Keratinocyte (primary cell): ENCODE results near the gene CHRD. TPM values are rescaled to one million over a fixed set of nuclear protein-coding genes. Genes with fewer than 3 reads are reported as not detected.

Experiments
- DNase-seq: peaks from one replicate; pipeline ENCODE4 v3.0.0-alpha.2; 2011; ENCODE audit warnings: low read depth, missing footprints, low spot score
- FAIRE-seq: peaks from 2 replicates; lab custom pipeline; 2011; peaks lifted over from hg19 to GRCh38; lab: Jason Lieb, UNC
- H2AFZ ChIP-seq: 2 replicates; pipeline ENCODE4 v1.6.0; 2012; ENCODE audit warnings: low read length, control low read depth, inconsistent platforms; ENCODE audit not compliant: control insufficient read depth
- H3K27ac ChIP-seq: 2 replicates; pipeline ENCODE4 v1.5.1; 2011; ENCODE audit warnings: low read length; ENCODE audit not compliant: control insufficient read depth, insufficient read depth
- H3K27me3 ChIP-seq: 3 replicates; pipeline ENCODE4 v1.6.0; 2011; ENCODE audit warnings: low read length; ENCODE audit not compliant: control insufficient read depth, insufficient read depth; ENCODE audit errors: extremely low read depth
- H3K36me3 ChIP-seq, 2 experiments: 2 replicates in 1 of 2; 3 replicates in 1 of 2; pipeline ENCODE4 v1.5.1; 2011; ENCODE audit warnings: low read length in 2 of 2, mild to moderate bottlenecking in 1 of 2; ENCODE audit not compliant: control insufficient read depth in 2 of 2, insufficient read depth in 2 of 2; ENCODE audit errors: extremely low read depth in 1 of 2
- H3K4me1 ChIP-seq: 3 replicates; pipeline ENCODE4 v1.5.1; 2011; ENCODE audit warnings: low read length; ENCODE audit not compliant: control insufficient read depth, insufficient read depth; ENCODE audit errors: extremely low read depth
- H3K4me2 ChIP-seq: 3 replicates; pipeline ENCODE4 v1.6.0; 2011; ENCODE audit warnings: low read depth, low read length; ENCODE audit not compliant: control insufficient read depth, insufficient read depth; ENCODE audit errors: extremely low read depth
- H3K4me3 ChIP-seq, 3 experiments: fragments of 200-600 bp in 1 of 3; sonication (generic) in 1 of 3; 2 replicates in 2 of 3; 3 replicates in 1 of 3; pipeline ENCODE4 v1.5.1; 2011 to 2016; ENCODE audit warnings: low read length in 3 of 3, mild to moderate bottlenecking in 3 of 3, control low read depth in 2 of 3, inconsistent platforms in 1 of 3, low read depth in 1 of 3, mixed read lengths in 1 of 3, mixed run types in 1 of 3, moderate library complexity in 1 of 3; ENCODE audit not compliant: control insufficient read depth in 2 of 3, insufficient read depth in 2 of 3; ENCODE audit errors: extremely low read depth in 1 of 3
- H3K79me2 ChIP-seq: 2 replicates; pipeline ENCODE4 v1.6.0; 2012; ENCODE audit warnings: low read length; ENCODE audit not compliant: control insufficient read depth, insufficient read depth
- H3K9ac ChIP-seq: 3 replicates; pipeline ENCODE4 v1.6.0; 2011; ENCODE audit warnings: low read length; ENCODE audit not compliant: control insufficient read depth, insufficient read depth; ENCODE audit errors: extremely low read depth
- H3K9me1 ChIP-seq: 3 replicates; pipeline ENCODE4 v1.6.0; 2011; ENCODE audit warnings: low read length; ENCODE audit not compliant: control insufficient read depth, insufficient read depth; ENCODE audit errors: extremely low read depth
- H3K9me3 ChIP-seq: 2 replicates; pipeline ENCODE4 v1.5.1; 2012; ENCODE audit warnings: low read depth, low read length; ENCODE audit not compliant: control insufficient read depth
- H4K20me1 ChIP-seq: 3 replicates; pipeline ENCODE4 v1.6.0; 2011; ENCODE audit warnings: low read length; ENCODE audit not compliant: control insufficient read depth, insufficient read depth; ENCODE audit errors: extremely low read depth
- CTCF ChIP-seq, 3 experiments: IDR thresholded peaks in 1 of 3; conservative IDR thresholded peaks in 1 of 3; optimal IDR thresholded peaks in 1 of 3; 2 replicates in 2 of 3; 3 replicates in 1 of 3; pipeline versions ENCODE3 to v1.5.1; 2011; ENCODE audit warnings: low read length in 3 of 3, mild to moderate bottlenecking in 3 of 3, moderate library complexity in 2 of 3, control low read depth in 1 of 3, inconsistent platforms in 1 of 3; ENCODE audit not compliant: insufficient read depth in 2 of 3; ENCODE audit errors: extremely low read depth in 1 of 3
- EZH2 ChIP-seq: IDR thresholded peaks from one replicate; pipeline ENCODE4 v1.6.1; 2012; ENCODE audit warnings: inconsistent platforms, mild to moderate bottlenecking, low read length, moderate library complexity
- dilution Hi-C: fragments of 300-500 bp; cut with MboI; formaldehyde crosslinking; loops from one replicate; pipeline ENCODE4 v1.7.0; 2020; ENCODE audit warnings: low sequenced_read_pairs; ENCODE audit not compliant: extremely low pct_ligation_motif_present
- polyA plus RNA-seq, 5 experiments: library from polyadenylated mRNA; depleted of rRNA in 3 of 5; stranded (reverse) in 3 of 5; stranded (forward) in 1 of 5; unstranded in 1 of 5; fragments of >200 nt; gene quantifications; 1 replicate in 1 of 5; 2 replicates in 3 of 5; 3 replicates in 1 of 5; pipeline versions ENCODE4 v1.2.1 to v1.2.3, GENCODE V29; 2011 to 2012; ENCODE audit warnings: missing spikeins in 2 of 5, low read depth in 1 of 5, low replicate concordance in 1 of 5

The CHRD gene
- polyA plus RNA-seq, 1 donor (not counting 4 experiments of a cell fraction or from before 2014, with no cell fraction given) = not detected

- Histone ChIP-seq H3K27me3 (no peaks in the 10 kb centered on the region), H4K20me1 (peaks cover 3% of the 10 kb centered on the region), H3K79me2 (peaks cover 17% of the 10 kb centered on the region), H3K4me1 (peaks cover 59% of the 10 kb centered on the region), H3K4me2 (peak overlapping the region; percentile 16), H3K9me1 (peaks cover 3% of the 10 kb centered on the region), H3K36me3 (peaks cover 15% of the 10 kb centered on the region in 2 experiments), H3K9ac (no peak overlapping the region), H3K9me3 (no peaks in the 10 kb centered on the region), H2AFZ (no peak overlapping the region), H3K27ac (no peak overlapping the region), H3K4me3 (no peak overlapping the region)
- TF ChIP-seq CTCF (optimal IDR thresholded peaks at IDR 0.05 in 1 of 3, IDR thresholded peaks at IDR 0.05 in 1 of 3, conservative IDR thresholded peaks at IDR 0.05 in 1 of 3; ENCODE audit: extremely low read depth in 1 of 3, insufficient read depth in 2 of 3, low read length in 3 of 3) = no peak
- no peak for TF ChIP-seq EZH2
- peak; percentile 93 for FAIRE-seq
- no peak for DNase-seq
- dilution Hi-C loops = no loop called here
These were observed 37.9 kb upstream of the CHRD start for GRCh38 chr3:184341925-184342324.

GRCh38 chr3:184343200-184343876 is 36.5 kb upstream of the CHRD start:
- Histone ChIP-seq H3K27ac (no peak overlapping the region), H2AFZ (no peak overlapping the region), H4K20me1 (peaks cover 3% of the 10 kb centered on the region), H3K9ac (no peak overlapping the region), H3K9me3 (no peaks in the 10 kb centered on the region), H3K9me1 (peaks cover 3% of the 10 kb centered on the region), H3K4me2 (no peak overlapping the region), H3K27me3 (no peaks in the 10 kb centered on the region), H3K79me2 (peaks cover 6% of the 10 kb centered on the region), H3K4me3 (no peak overlapping the region), H3K36me3 (peaks cover 15 to 17% of the 10 kb centered on the region in 2 experiments), H3K4me1 (peaks cover 45% of the 10 kb centered on the region)
- DNase-seq = no peak
- dilution Hi-C loops = no loop called here
- TF ChIP-seq CTCF (optimal IDR thresholded peaks at IDR 0.05 in 1 of 3, IDR thresholded peaks at IDR 0.05 in 1 of 3, conservative IDR thresholded peaks at IDR 0.05 in 1 of 3; ENCODE audit: extremely low read depth in 1 of 3, insufficient read depth in 2 of 3, low read length in 3 of 3) (no peak), EZH2 (no peak)
- no peak for FAIRE-seq
